ENCODE results near the gene GNAT3. TPM values are rescaled to one million over a fixed set of nuclear protein-coding genes. Genes with fewer than 3 reads are reported as not detected.

Gene GNAT3
- total RNA-seq, 1 experiment from 2014 or later: 1.6 TPM

- no peak for DNase-seq (ENCODE audit: low read depth)
Observed at GRCh38 chr7:80464211-80464610, 47.7 kb downstream of the GNAT3 start.

- peak; percentile 34 for DNase-seq (ENCODE audit: low read depth)
Observed at GRCh38 chr7:80463272-80463920, 48.5 kb downstream of the GNAT3 start.

DNA sequence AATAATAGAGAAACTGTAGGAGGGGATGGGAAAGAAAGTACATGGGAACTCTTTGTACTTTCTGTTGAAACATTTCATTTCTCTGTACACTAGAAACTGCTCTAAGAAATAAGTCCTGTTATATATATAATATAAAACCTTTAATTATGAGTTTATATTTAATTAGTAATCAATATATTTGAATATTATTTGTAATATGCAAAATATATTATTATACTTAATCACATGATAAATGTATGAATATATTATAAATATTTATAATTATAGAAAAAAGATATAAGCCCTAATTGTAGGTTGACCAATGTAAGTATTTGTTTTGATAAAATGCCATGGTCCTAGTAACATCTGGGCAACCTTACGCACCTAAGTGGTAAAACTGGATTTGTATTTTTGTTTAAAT is 51.0 kb downstream of the GNAT3 start:
- no peak for DNase-seq (ENCODE audit: low read depth)

DNA sequence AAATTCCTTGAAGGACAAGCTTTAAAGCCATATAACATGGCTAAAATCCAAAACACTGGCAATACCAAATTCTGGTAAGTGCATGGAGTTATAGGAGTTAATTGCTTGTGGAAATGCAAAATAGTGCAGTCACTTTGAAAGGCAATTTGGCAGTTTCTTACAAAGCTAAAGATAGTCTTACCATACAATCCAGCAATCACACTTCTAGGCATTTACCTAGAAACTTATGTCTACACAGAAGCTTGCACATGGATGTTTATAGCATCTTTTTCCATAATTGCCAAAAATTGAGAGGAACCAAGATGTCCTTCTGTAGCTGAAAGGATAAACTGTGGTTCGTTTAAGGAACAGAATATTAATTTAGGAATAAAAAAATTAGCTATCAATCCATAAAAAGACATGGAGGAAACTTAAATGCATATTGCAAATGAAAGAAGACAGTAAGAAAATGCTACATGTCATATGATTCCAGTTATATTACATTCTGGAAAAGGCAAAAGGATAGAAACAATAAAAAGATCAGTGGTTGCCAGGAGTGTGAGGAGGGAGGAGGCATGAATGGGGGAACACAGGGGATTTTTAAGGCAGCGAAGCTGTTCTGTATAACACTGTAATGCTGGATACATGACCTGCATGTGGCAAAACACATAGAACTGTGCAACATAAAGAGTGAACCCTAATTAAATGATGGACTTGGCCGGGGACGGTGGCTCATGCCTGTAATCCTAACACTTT is 51.9 kb downstream of the GNAT3 start:
- no peak for DNase-seq (ENCODE audit: low read depth)

DNA sequence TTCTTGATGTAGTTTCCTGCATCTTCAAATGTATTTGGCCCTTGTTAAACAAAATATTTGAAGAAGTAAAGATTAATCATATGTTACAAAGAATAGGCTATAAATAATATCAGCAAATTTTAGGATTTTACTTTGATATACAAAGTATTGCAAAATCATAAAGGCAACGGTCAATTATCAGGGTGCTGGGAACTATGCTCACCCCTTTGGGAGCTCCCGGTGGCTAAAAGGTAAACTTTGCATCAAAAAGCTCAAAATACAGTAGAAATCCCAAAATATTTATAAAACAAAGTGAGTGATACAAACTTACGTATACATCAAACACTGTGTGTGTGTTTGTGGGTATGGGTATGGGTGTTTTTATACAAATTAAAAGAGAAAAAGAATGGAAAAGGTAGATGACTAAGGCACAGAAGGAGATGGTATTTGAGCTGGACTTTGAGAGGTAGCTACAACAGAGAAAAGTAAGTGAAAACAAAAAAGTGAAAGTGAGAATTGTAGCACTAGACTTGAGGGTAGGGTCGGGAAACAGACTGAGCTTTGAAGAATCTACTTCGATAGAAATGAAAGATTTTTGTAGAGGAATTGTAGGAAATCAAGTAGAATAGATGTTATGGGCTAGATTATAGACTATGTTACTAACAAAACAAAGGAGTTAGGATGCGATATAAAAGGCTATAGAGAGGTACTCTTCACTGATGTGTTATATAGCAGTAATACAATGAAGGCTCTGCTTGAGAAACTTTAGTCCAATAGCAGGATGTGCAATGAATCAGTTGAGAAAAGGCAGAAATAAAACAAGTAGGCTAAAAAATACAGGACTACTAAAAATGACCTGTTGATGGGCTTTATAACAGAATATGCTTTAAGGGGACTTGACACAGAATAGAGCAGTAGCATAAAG is 52.8 kb downstream of the GNAT3 start:
- no peak for DNase-seq (ENCODE audit: low read depth)

DNA sequence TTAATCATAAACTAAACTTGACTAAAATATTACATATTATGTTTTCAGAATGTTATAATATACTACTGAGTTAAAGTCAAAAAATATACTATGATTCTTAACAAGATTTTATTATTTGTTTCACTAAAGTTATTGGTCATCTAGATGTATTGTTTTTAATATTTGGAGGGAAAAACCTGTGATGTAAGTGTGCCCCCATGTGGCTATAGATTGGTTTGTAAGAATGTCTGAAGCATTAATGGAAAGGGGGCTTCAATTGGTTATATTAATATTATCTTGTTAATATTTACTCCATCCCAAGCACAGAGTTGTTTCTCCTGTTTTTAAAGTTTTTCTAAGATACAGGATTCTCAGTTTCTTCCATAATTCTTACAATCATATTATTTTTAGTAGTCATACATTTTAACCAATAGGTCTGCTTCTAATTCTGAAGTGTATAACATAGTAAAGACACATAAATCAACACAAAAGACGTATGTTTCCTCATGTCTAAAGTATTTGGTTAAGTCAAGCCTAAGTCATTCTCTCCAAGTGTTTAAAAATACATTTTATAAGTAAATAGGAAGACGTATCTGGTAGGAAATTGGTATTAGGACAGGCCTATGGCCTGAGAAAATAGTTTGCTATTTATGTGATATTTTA is 58.0 kb downstream of the GNAT3 start:
- peak; percentile 35 for DNase-seq (ENCODE audit: low read depth)

DNA sequence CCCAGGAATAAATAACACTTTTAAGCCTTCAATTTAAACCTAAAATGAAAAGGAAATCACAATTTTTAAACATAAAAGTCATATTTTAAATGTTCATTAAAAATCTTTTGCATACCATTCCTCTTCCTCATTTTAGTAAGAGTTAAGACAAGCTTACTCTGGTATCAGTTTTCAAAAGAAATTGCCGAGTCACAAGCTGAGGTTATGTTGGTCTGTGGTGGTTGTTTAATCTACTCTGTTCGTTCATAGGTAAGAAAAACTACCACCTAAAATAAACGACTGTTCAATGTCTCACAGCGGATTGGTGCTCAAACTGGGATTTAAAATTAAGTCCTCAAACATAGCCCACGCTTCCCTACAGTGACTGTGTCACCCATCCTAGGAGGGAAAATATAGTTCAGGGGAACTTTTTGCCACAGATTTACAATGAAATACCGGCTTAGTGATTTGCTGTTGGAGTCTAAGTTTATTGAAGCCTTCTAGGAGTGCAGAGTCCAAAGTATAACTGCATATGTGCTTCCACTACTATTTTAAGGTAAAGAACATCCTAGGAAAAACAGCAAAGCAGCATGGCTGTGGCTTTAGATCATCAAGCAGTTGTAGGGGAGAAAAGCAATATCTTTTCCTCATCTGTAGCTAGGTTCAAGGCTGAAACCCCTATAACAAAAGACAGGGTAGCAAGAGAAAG is 61.1 kb downstream of the GNAT3 start:
- DNase-seq (ENCODE audit: low read depth): peak; percentile 71

DNA sequence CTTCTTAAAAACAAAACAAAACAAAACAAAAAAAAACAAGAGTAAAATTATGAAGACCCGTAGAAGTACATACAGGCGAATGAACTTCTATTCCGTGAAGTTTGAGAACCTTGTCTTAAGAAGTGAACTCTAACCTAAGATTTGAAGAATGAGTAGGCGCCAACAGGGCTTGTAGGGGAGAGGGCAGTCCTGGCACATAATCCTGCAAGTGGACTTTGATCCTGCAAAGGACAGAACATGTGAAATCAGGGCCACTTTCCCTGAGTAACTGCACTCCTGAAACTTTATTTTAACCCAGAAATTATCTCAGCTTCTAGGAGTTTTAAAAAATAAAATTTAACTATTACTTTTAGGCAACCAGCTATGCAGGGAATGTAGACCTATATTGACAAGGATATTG is 62.0 kb downstream of the GNAT3 start:
- no peak for DNase-seq (ENCODE audit: low read depth)

- DNase-seq (ENCODE audit: low read depth): peak; percentile 83
Observed at GRCh38 chr7:80445351-80445750, 66.5 kb downstream of the GNAT3 start.

- DNase-seq (ENCODE audit: low read depth): no peak
Observed at GRCh38 chr7:80444811-80445210, 67.1 kb downstream of the GNAT3 start.

GRCh38 chr7:80443325-80443724 is 68.5 kb downstream of the GNAT3 start:
- DNase-seq (ENCODE audit: low read depth): no peak

GRCh38 chr7:80440883-80441282 is 71.0 kb downstream of the GNAT3 start:
- DNase-seq (ENCODE audit: low read depth): peak; percentile 40

DNA sequence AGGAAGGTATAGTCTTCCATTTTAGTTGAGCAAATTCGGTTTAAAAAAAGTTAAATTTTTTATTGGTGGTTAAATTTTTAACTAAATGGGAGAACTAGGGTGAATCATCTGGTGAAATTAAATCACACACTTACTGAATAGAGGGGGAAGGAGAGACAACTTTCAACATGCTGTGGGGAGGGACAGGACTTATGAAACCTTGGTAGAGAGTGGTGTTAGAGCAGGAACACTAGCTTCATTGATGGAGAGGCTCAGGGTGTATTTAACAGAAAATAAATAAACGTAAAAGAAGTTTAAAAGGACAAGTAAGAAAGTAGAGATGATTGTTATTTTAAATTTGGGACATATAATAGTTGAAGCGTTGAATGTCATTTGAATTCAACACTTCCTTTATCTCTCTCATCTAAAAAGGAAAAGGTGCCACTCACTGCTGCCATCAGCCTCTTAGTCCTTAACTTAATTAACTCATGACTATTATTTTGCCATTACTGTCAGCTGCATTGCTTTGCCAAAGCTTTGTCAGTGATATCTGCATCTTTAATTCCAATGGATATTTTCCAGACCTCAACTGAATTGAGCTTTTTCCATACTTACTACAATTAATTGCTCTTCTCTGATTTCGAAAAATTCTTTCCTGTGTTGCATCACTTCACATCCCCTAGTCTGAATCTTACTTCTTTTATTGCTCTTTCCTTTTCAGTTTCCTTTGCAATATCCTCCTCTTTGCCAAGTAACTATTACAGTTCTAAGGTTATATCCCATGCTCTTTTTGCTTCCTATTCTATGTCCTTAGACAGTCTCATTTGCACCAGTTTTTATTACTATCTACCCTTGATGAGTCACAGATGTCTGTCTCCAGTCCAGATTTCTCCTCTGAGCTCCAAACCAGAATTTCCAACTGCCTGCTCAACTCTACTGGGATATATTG is 71.7 kb downstream of the GNAT3 start:
- DNase-seq (ENCODE audit: low read depth): peak; percentile 87

GRCh38 chr7:80435521-80435920 is 76.3 kb downstream of the GNAT3 start:
- DNase-seq (ENCODE audit: low read depth): no peak

GRCh38 chr7:80434047-80434446 is 77.8 kb downstream of the GNAT3 start:
- DNase-seq (ENCODE audit: low read depth): no peak

GRCh38 chr7:80432166-80432565 is 79.7 kb downstream of the GNAT3 start:
- DNase-seq (ENCODE audit: low read depth): peak; percentile 25

- DNase-seq (ENCODE audit: low read depth): no peak
Observed at GRCh38 chr7:80429181-80429580, 82.7 kb downstream of the GNAT3 start.

DNA sequence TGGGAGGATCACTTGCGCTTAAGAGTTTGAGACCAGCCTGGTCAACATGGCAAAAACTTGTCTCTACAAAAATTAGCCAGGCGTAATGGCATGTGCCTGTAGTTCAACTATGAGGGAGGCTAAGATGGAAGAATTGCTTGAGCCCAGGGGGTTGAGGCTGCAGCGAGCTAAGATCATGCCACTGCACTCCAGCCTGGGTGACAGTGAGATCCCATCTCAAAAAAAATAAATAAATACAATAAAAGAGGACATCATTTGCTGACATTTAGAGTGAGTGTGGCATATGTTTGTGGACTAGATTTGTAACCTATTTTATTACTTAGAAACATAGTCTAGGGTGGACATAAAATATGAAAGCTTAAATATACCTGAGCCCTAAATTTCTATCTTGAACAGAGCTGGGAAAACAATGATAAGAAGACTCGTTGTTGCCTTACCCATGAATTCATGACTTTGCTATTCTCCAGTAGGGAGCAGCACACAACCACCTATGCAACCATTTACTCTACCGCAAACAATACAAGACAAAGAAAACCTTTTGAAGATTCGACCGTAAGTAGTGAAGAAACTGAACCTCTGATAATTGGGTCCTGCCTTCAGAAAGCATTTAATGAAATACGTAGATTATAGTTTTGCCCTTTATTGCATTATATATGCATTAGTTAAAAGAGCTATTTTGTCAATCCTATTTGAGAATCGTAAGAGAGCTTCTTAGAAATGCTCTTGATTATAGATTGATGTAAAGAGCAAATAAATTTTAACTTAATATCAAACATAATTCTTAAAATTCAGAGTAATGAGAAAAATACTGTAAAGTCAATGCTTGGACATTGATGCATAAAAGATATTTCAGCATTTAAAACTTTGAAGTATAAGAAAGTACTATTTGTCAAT is 83.5 kb downstream of the GNAT3 start:
- peak; percentile 83 for DNase-seq (ENCODE audit: low read depth)

GRCh38 chr7:80427218-80427617 is 84.6 kb downstream of the GNAT3 start:
- DNase-seq (ENCODE audit: low read depth): no peak

Data from M059J (cell line).